GM12892 (cell line): ENCODE results near the gene FBXL12.
A peak's percentile ranks its signal among the peaks of the same experiment; 100 is the strongest.
"Not testable (repeated sequence)": the region's sequence is repeated elsewhere in the genome, so short reads cannot be mapped to it uniquely, and the experiment has no call there.

Experiments used
- DNase-seq: peaks from one replicate; pipeline ENCODE4 v3.0.0; 2011; ENCODE audit not compliant: insufficient read length
- FAIRE-seq: peaks from 2 replicates; lab custom pipeline; 2011; peaks lifted over from hg19 to GRCh38; lab: Jason Lieb, UNC
- POLR2A ChIP-seq: IDR thresholded peaks from 2 replicates; pipeline ENCODE4 v1.6.1; 2011; ENCODE audit warnings: low read depth, low read length, control low read depth
- POLR2AphosphoS5 ChIP-seq: IDR thresholded peaks from 2 replicates; pipeline ENCODE4 v1.6.1; 2011; ENCODE audit warnings: low read depth, low read length, control low read depth
- TAF1 ChIP-seq: IDR thresholded peaks from 2 replicates; pipeline ENCODE4 v1.6.1; 2011; ENCODE audit warnings: low read depth, mild to moderate bottlenecking, control low read depth, low read length, borderline replicate concordance

FBXL12 gene

GRCh38 chr19:9808855-9809824, 9.7 kb downstream of the FBXL12 start:
- no peak for DNase-seq
- FAIRE-seq, result no peak
- TF ChIP-seq POLR2A (no peak), POLR2AphosphoS5 (0 out of 2 replicates have a peak, but pooled peaks have one; percentile 39)

- DNase-seq (no peak), FAIRE-seq (no peak)
- TF ChIP-seq POLR2AphosphoS5 (no peak), TAF1 (no peak), POLR2A (no peak)
Measured at GRCh38 chr19:9806803-9807202, 12.1 kb downstream of the FBXL12 start.

- DNase-seq (no peak), FAIRE-seq (no peak)
- no peak for TF ChIP-seq POLR2A
- TF ChIP-seq POLR2AphosphoS5, result no peak
- no peak for TF ChIP-seq TAF1
Measured at GRCh38 chr19:9801976-9802375, 16.9 kb downstream of the FBXL12 start.

- FAIRE-seq (peak; percentile 27), DNase-seq (no peak)
- TF ChIP-seq POLR2AphosphoS5 (no peak), POLR2A (no peak), TAF1 (no peak)
Measured at GRCh38 chr19:9799162-9799561, 19.7 kb downstream of the FBXL12 start.

- TF ChIP-seq POLR2AphosphoS5 (no peak), POLR2A (no peak), TAF1 (no peak)
- FAIRE-seq, result no peak
- no peak for DNase-seq
Measured at GRCh38 chr19:9797871-9798270, 21.0 kb downstream of the FBXL12 start.

GRCh38 chr19:9796113-9796773, 22.6 kb downstream of the FBXL12 start:
- peak; percentile 94 for FAIRE-seq
- no peak for TF ChIP-seq POLR2AphosphoS5
- TF ChIP-seq TAF1, result no peak
- TF ChIP-seq POLR2A, result no peak
- DNase-seq, result no peak

- FAIRE-seq (no peak), DNase-seq (no peak)
- TF ChIP-seq TAF1, result no peak
- TF ChIP-seq POLR2A, result no peak
- no peak for TF ChIP-seq POLR2AphosphoS5
Measured at GRCh38 chr19:9793071-9793591, 25.7 kb downstream of the FBXL12 start.

GRCh38 chr19:9792206-9793070, 26.4 kb downstream of the FBXL12 start:
- DNase-seq, result peak; percentile 67
- no peak for FAIRE-seq
- TF ChIP-seq POLR2AphosphoS5, result no peak
- TF ChIP-seq POLR2A, result no peak
- no peak for TF ChIP-seq TAF1

- FAIRE-seq (peak; percentile 85), DNase-seq (peak; percentile 71)
- TF ChIP-seq TAF1 (no peak), POLR2A (no peak), POLR2AphosphoS5 (no peak)
Measured at GRCh38 chr19:9791552-9792205, 27.2 kb downstream of the FBXL12 start.

GRCh38 chr19:9791073-9791367, 27.9 kb downstream of the FBXL12 start:
- DNase-seq, FAIRE-seq: not testable (repeated sequence)

- FAIRE-seq, DNase-seq: not testable (repeated sequence)
Measured at GRCh38 chr19:9789579-9789978, 29.3 kb downstream of the FBXL12 start.
